Lower leg skin (tissue), 4 donors: ENCODE measurements around the gene CDH22. TPM values are rescaled to one million over a fixed set of nuclear protein-coding genes. Genes with fewer than 3 reads are reported as not detected.

ENCODE experiments used
- DNase-seq, 2 donors: peaks; one replicate each; pipeline ENCODE4 v3.0.0-alpha.2; 2019; ENCODE audit warnings: low spot score in 2 of 2
- H3K4me3 ChIP-seq: fragments of 200-600 bp; sonication (generic); 2 replicates; pipeline ENCODE4 v1.5.1; 2017; ENCODE audit warnings: mild to moderate bottlenecking, low read depth; ENCODE audit not compliant: poor library complexity, severe bottlenecking
- POLR2A ChIP-seq, 2 donors: fragments of 450-650 bp; IDR thresholded peaks; one replicate each; pipeline ENCODE4 v1.6.1; 2016 to 2017; ENCODE audit warnings: antibody characterized with exemption in 2 of 2, mild to moderate bottlenecking in 1 of 2, moderate library complexity in 1 of 2
- WGBS, 2 donors: methylation state at CpG; one replicate each; pipeline ENCODE4 v1.1.5; 2018; 5-methylcytosine and 5-hydroxymethylcytosine counted together
- intact Hi-C: fragments of 100-400 bp; cut with DNase I; formaldehyde crosslinking; loops from one replicate; pipeline ENCODE4 v1.15.0; 2023; ENCODE audit warnings: low total_unique reads
- total RNA-seq, 4 donors: library from RNA; depleted of rRNA; stranded (reverse); fragments of >200 nt; gene quantifications; one replicate each; pipeline ENCODE4 v1.1.0, GENCODE V29; 2016
- TF ChIP-seq, protein P1 (sequence below), 3 donors: fragments of 450-650 bp; IDR thresholded peaks; one replicate each; pipeline ENCODE4 v1.5.1; 2016; ENCODE audit warnings: antibody characterized with exemption in 3 of 3, mild to moderate bottlenecking in 3 of 3, moderate library complexity in 2 of 3

The CDH22 gene
- total RNA-seq, 4 donors from 2014 or later = 1.6 to 3.0 (median 2.0) TPM

GRCh38 chr20:46221256-46221833, 87.0 kb downstream of the CDH22 start:
- no peak for DNase-seq
- 80 to 84% methylated on average over 9 of the region's 9 CpGs for WGBS, 2 donors
- intact Hi-C loops = no loop called here
- no peak for TF ChIP-seq POLR2A (IDR thresholded peaks at IDR 0.05)
- TF ChIP-seq, protein P1, sequence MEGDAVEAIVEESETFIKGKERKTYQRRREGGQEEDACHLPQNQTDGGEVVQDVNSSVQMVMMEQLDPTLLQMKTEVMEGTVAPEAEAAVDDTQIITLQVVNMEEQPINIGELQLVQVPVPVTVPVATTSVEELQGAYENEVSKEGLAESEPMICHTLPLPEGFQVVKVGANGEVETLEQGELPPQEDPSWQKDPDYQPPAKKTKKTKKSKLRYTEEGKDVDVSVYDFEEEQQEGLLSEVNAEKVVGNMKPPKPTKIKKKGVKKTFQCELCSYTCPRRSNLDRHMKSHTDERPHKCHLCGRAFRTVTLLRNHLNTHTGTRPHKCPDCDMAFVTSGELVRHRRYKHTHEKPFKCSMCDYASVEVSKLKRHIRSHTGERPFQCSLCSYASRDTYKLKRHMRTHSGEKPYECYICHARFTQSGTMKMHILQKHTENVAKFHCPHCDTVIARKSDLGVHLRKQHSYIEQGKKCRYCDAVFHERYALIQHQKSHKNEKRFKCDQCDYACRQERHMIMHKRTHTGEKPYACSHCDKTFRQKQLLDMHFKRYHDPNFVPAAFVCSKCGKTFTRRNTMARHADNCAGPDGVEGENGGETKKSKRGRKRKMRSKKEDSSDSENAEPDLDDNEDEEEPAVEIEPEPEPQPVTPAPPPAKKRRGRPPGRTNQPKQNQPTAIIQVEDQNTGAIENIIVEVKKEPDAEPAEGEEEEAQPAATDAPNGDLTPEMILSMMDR (IDR thresholded peaks at IDR 0.05) = no peak
- H3K4me3 ChIP-seq = no peak overlapping the region

GRCh38 chr20:46220455-46221207, 87.7 kb downstream of the CDH22 start:
- intact Hi-C loops = no loop called here
- no peak for DNase-seq
- 57 to 58% methylated on average over 9 to 10 of the region's 10 CpGs for WGBS, 2 donors
- TF ChIP-seq POLR2A (IDR thresholded peaks at IDR 0.05) = no peak
- TF ChIP-seq, protein P1 (IDR thresholded peaks at IDR 0.05) = no peak
- H3K4me3 ChIP-seq = no peak overlapping the region

GRCh38 chr20:46219920-46220319, 88.4 kb downstream of the CDH22 start:
- 76 to 84% methylated on average over 2 of the region's 2 CpGs for WGBS, 2 donors
- intact Hi-C loops = no loop called here
- no peak for TF ChIP-seq POLR2A (IDR thresholded peaks at IDR 0.05)
- TF ChIP-seq, protein P1 (IDR thresholded peaks at IDR 0.05) = no peak
- H3K4me3 ChIP-seq = no peak overlapping the region
- DNase-seq = no peak

DNA sequence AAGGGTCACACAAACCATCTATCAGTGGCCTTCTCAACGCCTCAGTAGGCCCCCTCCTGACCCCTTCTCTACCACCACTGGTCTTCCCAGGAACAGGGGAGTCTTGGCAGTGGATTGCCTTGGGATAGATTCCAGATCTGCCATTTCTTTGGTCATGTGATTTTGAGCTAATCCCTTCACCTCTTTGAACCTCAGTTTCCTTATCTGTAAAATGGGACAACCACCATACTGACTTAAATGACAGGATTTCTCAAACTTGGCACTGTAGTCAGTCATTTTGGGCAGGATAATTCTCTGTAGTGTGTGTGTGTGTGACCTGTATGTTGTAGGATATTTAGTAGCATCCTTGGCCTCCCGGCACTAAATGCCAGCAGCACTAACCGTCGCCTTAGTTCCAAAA, 89.1 kb downstream of the CDH22 start:
- no peak overlapping the region for H3K4me3 ChIP-seq
- no peak for DNase-seq
- WGBS, 2 donors = 90 to 92% methylated on average over 4 of the region's 4 CpGs
- intact Hi-C loops = no loop called here
- TF ChIP-seq, protein P1 (IDR thresholded peaks at IDR 0.05) = no peak
- TF ChIP-seq POLR2A (IDR thresholded peaks at IDR 0.05) = no peak

- no peak overlapping the region for H3K4me3 ChIP-seq
- no peak for DNase-seq
- intact Hi-C loops = no loop called here
- 64 to 74% methylated on average over 9 of the region's 9 CpGs for WGBS, 2 donors
- TF ChIP-seq POLR2A (IDR thresholded peaks at IDR 0.05) = no peak
- TF ChIP-seq, protein P1 (IDR thresholded peaks at IDR 0.05) = no peak
Measured at GRCh38 chr20:46218656-46219055, 89.6 kb downstream of the CDH22 start.
